ENCODE results near the gene TASOR.

Gene TASOR

DNA sequence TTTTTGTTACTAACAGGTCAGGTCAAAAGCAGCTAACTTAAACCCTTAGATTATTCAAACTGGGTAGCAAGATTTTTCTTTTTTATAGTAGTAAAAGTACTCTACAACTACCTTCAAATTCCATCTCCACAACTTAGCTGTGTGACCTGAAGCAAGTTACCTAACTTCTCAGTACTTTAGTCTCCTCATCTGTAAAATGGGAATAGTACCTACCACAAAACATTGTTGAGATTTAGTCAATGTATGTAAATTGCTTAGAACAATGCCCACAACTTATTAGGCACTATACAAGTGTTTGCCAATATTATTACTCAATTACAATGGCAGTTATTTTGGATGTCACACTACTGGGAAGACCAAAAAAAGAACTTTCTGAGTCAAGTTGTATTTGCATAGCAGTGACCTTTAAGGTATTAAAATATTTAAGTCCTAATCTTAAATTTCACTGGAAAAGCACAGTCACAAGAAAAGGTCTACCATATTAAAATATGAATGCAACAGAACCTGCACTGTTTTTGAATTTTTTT, 2.9 kb downstream of the TASOR start:
- TF ChIP-seq, protein P1, sequence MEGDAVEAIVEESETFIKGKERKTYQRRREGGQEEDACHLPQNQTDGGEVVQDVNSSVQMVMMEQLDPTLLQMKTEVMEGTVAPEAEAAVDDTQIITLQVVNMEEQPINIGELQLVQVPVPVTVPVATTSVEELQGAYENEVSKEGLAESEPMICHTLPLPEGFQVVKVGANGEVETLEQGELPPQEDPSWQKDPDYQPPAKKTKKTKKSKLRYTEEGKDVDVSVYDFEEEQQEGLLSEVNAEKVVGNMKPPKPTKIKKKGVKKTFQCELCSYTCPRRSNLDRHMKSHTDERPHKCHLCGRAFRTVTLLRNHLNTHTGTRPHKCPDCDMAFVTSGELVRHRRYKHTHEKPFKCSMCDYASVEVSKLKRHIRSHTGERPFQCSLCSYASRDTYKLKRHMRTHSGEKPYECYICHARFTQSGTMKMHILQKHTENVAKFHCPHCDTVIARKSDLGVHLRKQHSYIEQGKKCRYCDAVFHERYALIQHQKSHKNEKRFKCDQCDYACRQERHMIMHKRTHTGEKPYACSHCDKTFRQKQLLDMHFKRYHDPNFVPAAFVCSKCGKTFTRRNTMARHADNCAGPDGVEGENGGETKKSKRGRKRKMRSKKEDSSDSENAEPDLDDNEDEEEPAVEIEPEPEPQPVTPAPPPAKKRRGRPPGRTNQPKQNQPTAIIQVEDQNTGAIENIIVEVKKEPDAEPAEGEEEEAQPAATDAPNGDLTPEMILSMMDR (conservative IDR thresholded peaks at IDR 0.05; ENCODE audit: low read depth, low read length), result no peak
- no peak for DNase-seq (ENCODE audit: low read depth)
- no peak overlapping the region for H3K4me3 ChIP-seq (ENCODE audit: low read length)

DNA sequence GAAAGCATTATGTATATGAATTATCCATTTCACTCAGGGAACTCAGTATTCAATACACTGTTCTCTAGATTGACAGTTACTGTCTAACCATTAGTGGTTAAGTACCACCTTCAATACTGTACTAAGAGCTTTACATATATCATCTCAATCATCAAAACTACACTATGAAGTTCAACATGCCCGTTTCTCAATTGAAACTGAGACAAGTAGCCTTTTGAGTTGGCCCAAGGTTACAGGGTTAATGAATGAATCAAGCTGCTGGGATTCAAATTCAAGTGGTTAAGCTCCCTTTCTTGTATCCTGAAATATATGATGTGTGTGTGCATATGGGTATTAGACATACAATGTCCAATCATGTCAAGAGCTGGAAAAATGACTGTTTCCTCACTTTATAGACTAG, 5.8 kb downstream of the TASOR start:
- TF ChIP-seq, protein P1 (conservative IDR thresholded peaks at IDR 0.05; ENCODE audit: low read depth, low read length), result no peak
- H3K4me3 ChIP-seq (ENCODE audit: low read length), result no peak overlapping the region
- DNase-seq (ENCODE audit: low read depth), result no peak

DNA sequence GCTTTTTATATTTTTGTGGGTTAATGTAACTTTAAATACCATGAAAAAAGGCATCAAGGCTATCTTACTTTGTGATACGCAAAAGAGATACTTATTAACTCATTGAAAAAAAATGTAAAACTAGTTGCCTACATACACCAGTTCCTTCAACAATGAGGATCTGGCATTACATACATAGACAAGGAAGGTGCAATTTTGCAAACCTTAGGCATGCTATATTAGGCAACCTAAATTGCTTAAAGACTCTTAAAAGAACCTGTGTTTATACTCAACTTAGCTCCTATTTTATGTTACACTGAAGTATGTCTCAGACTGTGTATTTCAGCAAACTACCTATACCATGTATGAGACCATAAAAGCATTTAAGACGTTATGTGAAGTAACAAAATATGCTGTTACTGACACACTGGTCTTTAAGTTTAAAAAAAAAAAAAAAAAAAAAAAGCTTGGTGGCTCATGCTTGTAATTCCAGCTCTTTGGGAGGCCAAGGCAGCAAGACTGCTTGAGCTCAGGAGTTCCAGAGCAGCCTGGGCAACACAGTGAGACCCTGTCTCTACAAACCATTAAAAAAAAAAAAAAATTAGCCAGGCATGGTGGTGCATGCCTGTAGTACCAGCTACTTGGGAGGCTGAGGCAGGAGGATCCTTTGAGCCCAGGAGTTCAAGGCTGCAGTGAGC, 9.1 kb downstream of the TASOR start:
- no peak overlapping the region for H3K4me3 ChIP-seq (ENCODE audit: low read length)
- no peak for DNase-seq (ENCODE audit: low read depth)
- TF ChIP-seq, protein P1 (conservative IDR thresholded peaks at IDR 0.05; ENCODE audit: low read depth, low read length), result no peak

DNA sequence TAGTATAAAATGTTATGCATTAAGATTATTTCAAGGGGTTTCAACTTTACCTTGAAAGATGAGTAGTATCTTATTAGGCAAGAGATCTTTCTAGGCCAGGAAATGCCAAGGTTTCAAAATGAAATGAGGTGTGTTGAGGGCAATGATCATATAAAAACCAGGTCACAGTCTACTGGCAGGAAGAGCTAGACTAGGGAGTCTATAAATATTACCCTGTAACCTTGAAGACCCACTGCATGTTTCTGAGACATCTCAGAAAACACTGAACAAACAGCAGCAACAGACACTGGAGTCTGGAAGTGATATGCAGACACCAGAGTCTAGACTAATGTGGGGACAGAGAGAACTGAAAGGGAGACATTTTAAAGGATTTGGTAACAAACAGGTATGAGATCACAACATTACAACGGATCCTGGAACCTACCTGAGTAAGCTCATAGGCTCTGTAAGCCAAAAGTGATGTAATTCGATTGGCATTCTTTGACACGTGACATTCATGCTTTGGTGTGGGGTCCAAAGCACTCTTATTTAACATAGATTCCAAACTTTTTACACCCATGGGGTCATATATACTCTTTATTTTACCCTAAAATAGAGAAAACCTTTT, 15.0 kb downstream of the TASOR start:
- TF ChIP-seq, protein P1 (conservative IDR thresholded peaks at IDR 0.05; ENCODE audit: low read depth, low read length), result no peak
- no peak overlapping the region for H3K4me3 ChIP-seq (ENCODE audit: low read length)
- no peak for DNase-seq (ENCODE audit: low read depth)

DNA sequence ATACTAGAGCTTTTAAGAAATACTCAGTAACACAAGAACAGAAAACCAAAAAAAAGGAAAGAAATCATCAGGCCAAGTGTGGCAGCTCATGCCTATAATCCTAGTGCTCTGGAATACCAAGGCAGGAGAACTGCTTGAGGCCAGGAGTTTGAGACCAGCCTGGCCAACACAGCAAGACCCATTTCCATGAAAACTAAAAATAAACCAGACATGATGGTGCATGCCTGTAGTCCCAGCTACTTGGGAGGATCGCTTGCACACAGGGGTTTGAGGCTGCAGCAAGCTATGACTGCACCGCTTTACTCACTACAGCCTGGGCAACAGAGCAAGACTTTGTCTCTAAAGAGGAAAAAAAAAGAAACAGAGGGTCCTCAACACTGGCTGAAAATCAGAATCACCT, 18.2 kb downstream of the TASOR start:
- TF ChIP-seq, protein P1 (conservative IDR thresholded peaks at IDR 0.05; ENCODE audit: low read depth, low read length), result no peak
- no peak overlapping the region for H3K4me3 ChIP-seq (ENCODE audit: low read length)
- no peak for DNase-seq (ENCODE audit: low read depth)

DNA sequence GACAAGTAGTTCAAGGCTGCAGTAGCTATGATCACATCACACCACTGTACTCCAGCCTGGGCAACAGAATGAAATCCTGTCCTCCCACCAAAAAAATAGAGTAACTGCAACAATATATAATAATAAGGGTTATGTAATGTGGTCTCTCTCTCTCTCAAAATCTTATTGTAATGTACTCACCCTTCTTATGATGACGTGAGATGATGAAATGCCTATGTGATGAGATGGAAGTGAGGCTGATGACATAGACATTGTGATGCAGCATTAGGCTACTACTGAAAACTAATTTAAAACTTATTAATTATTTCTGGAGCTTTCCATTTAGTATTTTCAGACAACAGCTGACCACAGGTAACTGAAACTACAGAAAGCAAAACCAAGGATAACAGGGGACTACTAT, 27.4 kb downstream of the TASOR start:
- TF ChIP-seq, protein P1 (conservative IDR thresholded peaks at IDR 0.05; ENCODE audit: low read depth, low read length), result no peak
- no peak for DNase-seq (ENCODE audit: low read depth)
- no peak overlapping the region for H3K4me3 ChIP-seq (ENCODE audit: low read length)

DNA sequence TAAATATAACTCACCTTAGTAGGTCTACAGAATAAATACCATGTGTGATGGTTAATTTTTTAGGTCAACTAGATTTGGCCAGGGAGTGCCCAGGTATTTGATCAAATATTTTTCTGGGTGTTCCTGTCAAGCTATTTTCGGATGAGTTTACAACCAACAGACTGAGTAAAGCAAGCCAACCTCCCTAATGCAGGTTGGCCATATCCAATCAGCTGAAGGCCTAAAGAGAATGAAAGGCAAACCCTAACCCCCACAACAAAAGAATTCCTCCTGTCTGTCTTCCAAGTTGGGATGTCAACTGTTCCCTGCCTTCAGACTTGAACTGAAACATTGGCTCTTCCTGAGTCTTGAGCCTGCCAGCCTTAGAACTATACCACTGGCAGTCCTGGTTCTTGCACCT, 28.6 kb downstream of the TASOR start:
- no peak for DNase-seq (ENCODE audit: low read depth)
- H3K4me3 ChIP-seq (ENCODE audit: low read length), result no peak overlapping the region

More for the DNA sequence above, 28.6 kb downstream of the TASOR start:
- TF ChIP-seq, protein P1 (conservative IDR thresholded peaks at IDR 0.05; ENCODE audit: low read depth, low read length), result no peak
